MCF 10A (cell line): ENCODE results near the gene THSD7B. TPM values are rescaled to one million over a fixed set of nuclear protein-coding genes. Genes with fewer than 3 reads are reported as not detected.

Experiments
- BruUV-seq: library from RNA; stranded (reverse); fragments of 400-500 nt; replicated peaks from 2 replicates; lab custom pipeline; 2021; lab: Mats Ljungman, UMichigan
- CTCF ChIA-PET: fragments of 300-600 bp; sonication (Branson Sonifier 250); formaldehyde crosslinking; extraction: SDS; loops from one replicate; lab custom pipeline; 2021; ENCODE audit warnings: antibody characterized with exemption, inconsistent platforms; lab: Yijun Ruan, JAX
- POLR2A ChIA-PET: fragments of 300-600, 350-650 bp; sonication (Branson Sonifier 250); formaldehyde crosslinking; extraction: SDS; loops from one replicate; lab custom pipeline; 2020; ENCODE audit warnings: antibody characterized with exemption, inconsistent platforms; lab: Yijun Ruan, JAX
- DNase-seq: peaks from one replicate; pipeline ENCODE4 v3.0.0-alpha.2; 2018; ENCODE audit not compliant: unreplicated experiment
- H3K27ac Mint-ChIP-seq: one replicate; pipeline ENCODE4 v1.8.0; 2022; ENCODE audit warnings: mild to moderate bottlenecking, low read depth, mixed read lengths; ENCODE audit not compliant: unreplicated experiment
- H3K27me3 Mint-ChIP-seq: one replicate; pipeline ENCODE4 v1.8.0; 2022; ENCODE audit warnings: mixed read lengths; ENCODE audit not compliant: insufficient read depth, unreplicated experiment
- H3K36me3 Mint-ChIP-seq: one replicate; pipeline ENCODE4 v1.8.0; 2022; ENCODE audit warnings: mild to moderate bottlenecking, moderate library complexity, mixed read lengths; ENCODE audit not compliant: insufficient read depth, unreplicated experiment
- H3K4me1 Mint-ChIP-seq: one replicate; pipeline ENCODE4 v1.8.0; 2022; ENCODE audit warnings: mixed read lengths; ENCODE audit not compliant: insufficient read depth, unreplicated experiment
- H3K4me3 Mint-ChIP-seq: one replicate; pipeline ENCODE4 v1.8.0; 2022; ENCODE audit warnings: mild to moderate bottlenecking, moderate library complexity, mixed read lengths; ENCODE audit not compliant: unreplicated experiment
- H3K9me3 Mint-ChIP-seq: one replicate; pipeline ENCODE4 v1.8.0; 2022; ENCODE audit warnings: mixed read lengths; ENCODE audit not compliant: unreplicated experiment
- CTCF ChIP-seq: fragments of 200-600 bp; IDR thresholded peaks from one replicate; pipeline ENCODE4 v1.8.0; 2022; ENCODE audit warnings: antibody characterized with exemption, mild to moderate bottlenecking; ENCODE audit not compliant: unreplicated experiment
- intact Hi-C: fragments of 100-400 bp; cut with micrococcal nuclease; formaldehyde crosslinking; loops from 2 replicates; pipeline ENCODE4 v1.14.1; 2022
- total RNA-seq: library from RNA; stranded (reverse); gene quantifications from 2 replicates; pipeline ENCODE4 v1.2.3, GENCODE V29; 2022

THSD7B gene
- total RNA-seq, 1 experiment from 2014 or later = not detected

GRCh38 chr2:136917411-136917881 lies 152.1 kb downstream of the THSD7B start:
- TF ChIP-seq CTCF = no peak
- no peaks in the 10 kb centered on the region for H3K36me3 Mint-ChIP-seq
- H3K4me1 Mint-ChIP-seq = no peaks in the 10 kb centered on the region
- H3K27ac Mint-ChIP-seq = no peak overlapping the region
- H3K27me3 Mint-ChIP-seq = no peaks in the 10 kb centered on the region
- DNase-seq = no peak
- ChIA-PET CTCF (interaction anchor here (0.6 to 1.6 kb wide), 4 partner anchors 14 to 753 kb away, joined by 3 to 5 read pairs (median 4); no protein-coding TSS in a partner anchor), POLR2A (no interaction called here)
- BruUV-seq = no TSS peak
- no peak overlapping the region for H3K4me3 Mint-ChIP-seq
- intact Hi-C loops = no loop called here
- H3K9me3 Mint-ChIP-seq = no peaks in the 10 kb centered on the region

DNA sequence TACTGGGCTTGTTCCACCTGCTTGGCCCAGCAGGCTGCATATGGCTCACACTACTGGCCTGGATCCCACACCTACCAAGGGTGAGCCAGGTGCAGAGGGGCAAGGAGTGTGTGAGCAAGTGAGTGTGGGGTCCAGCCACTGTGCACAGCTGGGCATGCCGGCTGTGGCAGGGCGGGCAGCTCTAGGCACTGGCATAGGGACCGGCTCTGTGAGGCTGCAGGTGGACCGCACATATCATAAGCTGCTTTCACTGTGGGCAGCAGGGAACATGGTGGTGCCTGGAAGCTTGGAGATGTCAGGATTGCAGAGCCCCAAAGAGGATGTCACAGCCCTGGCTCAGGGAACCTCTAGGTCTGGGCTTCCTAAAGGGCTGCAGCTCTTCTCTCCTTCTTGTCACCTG lies 154.3 kb downstream of the THSD7B start:
- no peak for DNase-seq
- Mint-ChIP-seq H3K27me3 (no peaks in the 10 kb centered on the region), H3K9me3 (no peaks in the 10 kb centered on the region), H3K4me3 (no peak overlapping the region), H3K4me1 (no peaks in the 10 kb centered on the region), H3K27ac (no peak overlapping the region), H3K36me3 (no peaks in the 10 kb centered on the region)
- ChIA-PET CTCF (no interaction called here), POLR2A (no interaction called here)
- intact Hi-C loops = no loop called here
- no peak for TF ChIP-seq CTCF
- BruUV-seq = no TSS peak

DNA sequence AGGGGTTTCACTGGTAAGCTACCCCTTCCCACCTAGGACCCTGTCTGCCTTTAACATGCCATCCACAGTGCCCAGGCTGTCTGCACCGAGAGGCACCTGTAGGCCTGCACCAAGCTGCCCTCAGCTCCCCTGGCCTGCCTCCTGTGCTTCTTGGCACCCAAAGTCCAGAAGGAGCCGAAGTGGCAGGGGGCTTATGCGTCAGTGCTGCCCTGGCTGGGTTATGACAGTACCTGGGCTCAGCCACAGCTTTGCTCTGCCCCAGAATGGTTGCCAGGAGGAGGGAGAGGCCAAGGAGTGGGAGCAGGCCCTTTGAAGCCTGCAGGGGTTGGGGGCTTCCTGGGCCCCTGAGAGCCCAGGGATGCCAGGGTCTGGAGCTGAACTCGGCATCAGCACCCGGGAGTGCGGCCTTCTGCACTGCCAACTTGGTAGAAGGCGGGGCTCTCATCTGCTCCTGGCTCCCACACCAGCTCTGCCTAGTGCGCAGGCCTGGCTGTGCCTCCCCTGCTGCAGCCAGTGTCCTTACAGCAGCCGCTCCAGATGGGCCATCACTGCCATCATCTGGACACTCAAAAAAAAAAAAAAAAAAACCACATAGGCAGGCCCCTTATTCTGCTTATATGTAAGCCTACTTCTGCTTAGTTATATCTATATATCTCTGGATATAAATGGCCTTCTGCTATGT lies 155.4 kb downstream of the THSD7B start:
- intact Hi-C loops = no loop called here
- CTCF ChIA-PET = interaction anchor here (0.6 to 1.2 kb wide), 5 partner anchors 12 to 83 kb away, joined by 3 to 4 read pairs (median 4); no protein-coding TSS in a partner anchor
- no peak overlapping the region for H3K27ac Mint-ChIP-seq

GRCh38 chr2:136927156-136927555 lies 161.8 kb downstream of the THSD7B start:
- POLR2A ChIA-PET = no interaction called here
- Mint-ChIP-seq H3K4me1 (no peaks in the 10 kb centered on the region), H3K27me3 (no peaks in the 10 kb centered on the region), H3K27ac (peak overlapping the region; percentile 34), H3K36me3 (no peaks in the 10 kb centered on the region), H3K9me3 (no peaks in the 10 kb centered on the region), H3K4me3 (no peak overlapping the region)
- CTCF ChIA-PET = interaction anchor here (7.7 kb wide), 1 partner anchor 732 kb away, joined by 62 read pairs; no protein-coding TSS in a partner anchor
- no peak for TF ChIP-seq CTCF
- BruUV-seq = no TSS peak
- no peak for DNase-seq
- intact Hi-C loops = no loop called here

More for the DNA sequence above, 155.4 kb downstream of the THSD7B start:
- Mint-ChIP-seq H3K4me3 (no peak overlapping the region), H3K27me3 (no peaks in the 10 kb centered on the region), H3K36me3 (no peaks in the 10 kb centered on the region), H3K9me3 (no peaks in the 10 kb centered on the region), H3K4me1 (no peaks in the 10 kb centered on the region)
- no peak for DNase-seq
- TF ChIP-seq CTCF = no peak
- BruUV-seq = no TSS peak
- POLR2A ChIA-PET = no interaction called here
